ENCODE measurements around the gene ZBTB45.

- TF ChIP-seq CTCF (IDR thresholded peaks at IDR 0.05): peak in 3 of 7 experiments; percentile 0 to 26 (median 18)
- peak; percentile 90 to 92 (median 90) for TF ChIP-seq POLR2A (IDR thresholded peaks at IDR 0.05)
Measured at GRCh38 chr19:58543826-58544590, 24.4 kb upstream of the ZBTB45 start, which contains the start of gene TRIM28.
